ENCODE data around the gene MAPK1. TPM values are rescaled to one million over a fixed set of nuclear protein-coding genes. Genes with fewer than 3 reads are reported as not detected.

MAPK1 gene
- total RNA-seq, 1 experiment from 2014 or later: 90.3 TPM

- Mint-ChIP-seq H3K27ac (no peak overlapping the region), H3K9me3 (no peaks in the 10 kb centered on the region), H3K36me3 (ENCODE audit: insufficient read depth in 1 of 3, low read depth in 3 of 3) (peaks cover 4 to 17% (median 10%) of the 10 kb centered on the region in 3 experiments; a peak in 6 of 7 replicates), H3K4me1 (0 out of 4 replicates have a peak, but pooled peaks cover 0 to 6% of the 10 kb centered on the region in 2 experiments), H3K4me3 (no peak overlapping the region), H3K27me3 (ENCODE audit: low read depth) (no peaks in the 10 kb centered on the region)
- H2AK5ac ChIP-seq (ENCODE audit: insufficient read length, low read length): no peak overlapping the region
- H2BK15ac ChIP-seq (ENCODE audit: low read depth, low read length): no peak overlapping the region
- no peak overlapping the region for H2AFZ ChIP-seq (ENCODE audit: low read length)
- no peak overlapping the region for H2BK120ac ChIP-seq (ENCODE audit: low read depth, low read length, poor library complexity, severe bottlenecking)
- no peak overlapping the region for H3T11ph ChIP-seq (ENCODE audit: low read length)
- no peak overlapping the region for H3K4ac ChIP-seq (ENCODE audit: low read depth, low read length)
- H2BK5ac ChIP-seq (ENCODE audit: insufficient read length, low read length): no peak overlapping the region
- H4K91ac ChIP-seq (ENCODE audit: insufficient read length, low read depth, low read length): no peak overlapping the region
- H3K4me2 ChIP-seq (ENCODE audit: insufficient read depth, insufficient read length, low read length): no peak overlapping the region
- no peaks in the 10 kb centered on the region for H3K79me1 ChIP-seq (ENCODE audit: insufficient read depth, low read depth, low read length, poor library complexity, severe bottlenecking)
- H3K23ac ChIP-seq (ENCODE audit: insufficient read length, low read depth, low read length): no peak overlapping the region
- no peaks in the 10 kb centered on the region for H3K9me3 ChIP-seq (ENCODE audit: control insufficient read depth, low read depth, low read length)
- no peak for TF ChIP-seq CTCF (conservative IDR thresholded peaks at IDR 0.05)
- H4K8ac ChIP-seq (replicated peaks; ENCODE audit: insufficient read length, low read depth, low read length): no peak overlapping the region
- H3K27ac ChIP-seq (ENCODE audit: insufficient read length, low read depth, low read length): no peak overlapping the region
- H2BK20ac ChIP-seq (ENCODE audit: low read depth, low read length, poor library complexity, severe bottlenecking): no peak overlapping the region
- no peak overlapping the region for H4K5ac ChIP-seq (ENCODE audit: insufficient read length, low read depth, low read length)
- no peaks in the 10 kb centered on the region for H3K4me1 ChIP-seq (ENCODE audit: insufficient read depth, low read length)
- H3K23me2 ChIP-seq (ENCODE audit: insufficient read length, low read depth, low read length, poor library complexity, severe bottlenecking): no peaks in the 10 kb centered on the region
- no CpG with 5 or more reads among the region's 8 CpGs for WGBS (ENCODE audit: extremely low coverage, insufficient read length, low lambda C conversion rate)
- no peak overlapping the region for H3K9ac ChIP-seq (ENCODE audit: extremely low read depth, insufficient read length, low read length)
- H3K27me3 ChIP-seq (ENCODE audit: insufficient read depth, low read length): no peaks in the 10 kb centered on the region
- no peak overlapping the region for H2BK12ac ChIP-seq (ENCODE audit: insufficient read length, low read depth, low read length)
- H3K18ac ChIP-seq (ENCODE audit: insufficient read length, low read depth, low read length): no peak overlapping the region
- peaks cover 3% of the 10 kb centered on the region; the same call in 1 of the 2 replicates for H3K79me2 ChIP-seq (ENCODE audit: insufficient read depth, low read length)
- H4K20me1 ChIP-seq (ENCODE audit: control insufficient read depth, insufficient read depth, insufficient read length): no peaks in the 10 kb centered on the region
- H3K56ac ChIP-seq (ENCODE audit: insufficient read length, low read depth, low read length): no peak overlapping the region
- no peak overlapping the region for H3K14ac ChIP-seq (ENCODE audit: insufficient read depth, low read length)
- no peak for DNase-seq
Observed at GRCh38 chr22:21709688-21710087, 157.8 kb downstream of the MAPK1 start.

Data from H9 (cell line).